CD4-positive, alpha-beta T cell treated with Interferon alpha-2 for 1 hour (primary cell): ENCODE results near the gene MMP28.
"Not testable (repeated sequence)": the region's sequence is repeated elsewhere in the genome, so short reads cannot be mapped to it uniquely, and the experiment has no call there.

Experiments
- DNase-seq, 2 donors: peaks; one replicate each; pipeline ENCODE4 v3.0.0-alpha.2; 2020 to 2022

Gene MMP28

DNA sequence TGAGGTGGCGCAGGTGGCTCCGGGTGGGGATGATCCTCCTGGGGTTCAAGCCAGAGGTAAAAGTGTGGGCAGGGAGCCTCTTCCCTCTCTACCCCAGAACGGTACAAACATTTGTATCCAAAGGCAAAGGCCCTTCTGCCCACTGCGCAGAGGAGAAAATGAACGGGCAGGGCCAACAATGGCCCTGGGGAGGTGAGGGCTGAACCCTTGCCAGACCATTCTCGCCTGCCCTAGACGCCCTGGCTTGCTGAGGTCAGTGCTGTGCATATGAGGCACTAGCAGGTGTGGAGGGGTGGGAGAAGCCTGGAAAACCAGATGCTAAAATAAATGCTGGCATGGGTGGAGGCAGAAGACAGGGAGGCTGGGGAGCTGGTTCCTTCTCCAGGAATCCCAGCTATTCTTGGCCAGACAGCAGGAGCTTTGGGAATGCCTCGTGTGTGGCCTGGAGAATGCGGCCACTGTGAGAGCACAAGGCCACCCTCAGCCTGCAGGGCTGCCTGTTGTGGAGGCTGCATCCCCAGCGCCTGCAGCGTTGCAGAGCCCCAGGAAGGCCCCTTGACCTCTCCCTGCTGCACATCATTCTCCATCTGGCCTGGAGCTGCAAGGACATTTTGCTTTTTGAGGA lies 30.2 kb downstream of the MMP28 start:
- no peak for DNase-seq

DNA sequence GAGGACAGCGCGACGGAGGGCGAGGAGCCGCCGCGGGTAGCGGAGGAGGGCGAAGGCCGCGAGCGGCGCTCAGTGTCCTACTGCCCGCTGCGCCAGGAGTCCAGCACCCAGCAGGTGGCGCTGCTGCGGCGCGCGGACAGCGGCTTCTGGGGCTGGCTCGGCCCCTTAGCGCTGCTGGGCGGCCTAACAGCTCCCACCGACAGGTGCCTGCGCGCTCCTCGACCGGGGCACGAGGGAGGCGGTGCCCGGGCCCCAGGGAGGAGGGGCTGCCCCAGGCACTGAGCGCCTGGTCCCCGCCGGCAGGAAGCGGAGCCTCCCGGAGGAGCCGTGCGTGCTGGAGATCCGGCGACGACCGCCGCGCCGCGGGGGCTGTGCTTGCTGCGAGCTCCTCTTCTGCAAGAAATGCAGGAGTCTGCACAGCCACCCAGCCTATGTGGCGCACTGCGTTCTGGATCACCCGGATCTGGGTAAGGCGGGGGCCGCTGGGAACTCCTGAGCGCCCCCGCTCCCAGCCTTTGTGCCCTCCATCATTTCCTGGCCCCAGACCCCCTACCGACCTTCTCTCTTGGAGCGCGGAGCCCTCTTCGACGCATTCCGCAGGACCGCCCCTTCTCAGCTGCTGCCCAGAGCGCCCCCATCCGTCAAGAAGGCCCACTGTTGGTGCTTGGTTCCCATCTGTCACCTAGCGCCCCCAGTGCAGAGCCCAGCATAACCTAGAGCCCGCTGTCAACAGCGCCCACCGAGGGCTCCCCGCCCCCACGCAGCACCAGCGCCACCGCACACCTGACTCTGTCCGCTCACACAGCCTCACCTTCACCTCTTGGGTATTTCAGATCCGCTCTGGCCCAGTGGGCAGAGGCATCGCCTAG lies 31.1 kb downstream of the MMP28 start:
- peak; percentile 86 to 91 for DNase-seq

DNA sequence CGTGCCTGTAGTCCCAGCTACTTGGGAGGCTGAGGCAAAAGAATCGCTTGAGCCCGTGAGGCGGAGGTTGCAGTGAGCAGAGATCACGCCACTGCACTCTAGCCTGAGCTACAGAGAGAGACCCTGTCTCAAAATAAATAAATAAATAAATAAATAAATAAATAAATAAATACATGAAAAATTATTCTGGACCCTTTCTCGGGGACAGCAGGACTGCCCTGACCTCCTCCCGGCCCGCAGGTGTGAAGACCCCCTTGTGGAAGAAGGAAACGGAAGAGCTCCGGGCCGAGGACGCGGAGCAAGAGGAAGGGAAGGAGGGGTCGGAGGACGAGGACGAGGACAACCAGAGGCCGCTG lies 31.7 kb downstream of the MMP28 start:
- no peak for DNase-seq

DNA sequence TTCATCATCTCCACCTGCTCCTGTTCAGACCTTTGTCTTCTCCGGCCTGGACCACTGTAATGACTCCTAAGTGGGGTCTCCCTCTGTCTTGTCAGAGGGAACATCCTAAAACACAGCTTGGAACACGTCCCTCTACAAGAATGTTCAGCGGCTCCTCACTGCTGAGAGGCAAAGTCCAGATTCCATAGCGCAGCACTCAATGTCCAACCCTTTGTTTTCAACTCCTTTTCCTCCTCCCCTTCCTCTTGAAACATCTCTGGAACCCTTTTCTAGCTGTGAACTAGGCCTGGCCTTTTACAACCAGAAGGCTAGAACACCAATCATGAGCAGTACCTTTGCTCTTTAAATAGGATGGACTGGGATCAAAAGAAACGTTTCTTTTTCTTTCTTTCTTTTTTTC lies 33.8 kb downstream of the MMP28 start:
- DNase-seq, result no peak

DNA sequence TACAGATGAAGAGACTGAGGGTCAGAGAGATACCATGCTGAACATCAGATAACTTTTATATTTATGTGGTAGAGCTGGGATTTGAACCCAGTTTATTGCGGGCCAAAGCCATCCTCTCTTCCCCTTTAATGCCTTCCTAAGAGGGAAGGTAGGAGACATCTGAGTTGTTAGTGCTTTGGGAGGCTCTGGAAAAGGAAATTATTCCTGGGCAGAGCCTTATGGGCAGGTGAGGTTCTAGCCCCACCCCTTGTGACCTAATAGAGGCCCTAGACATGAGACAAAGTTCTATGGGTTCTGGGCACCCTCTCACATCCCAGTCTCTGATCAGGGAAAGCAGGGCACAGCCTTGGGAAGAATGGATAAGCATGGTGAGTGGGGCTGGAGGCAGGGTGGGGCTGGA lies 34.9 kb downstream of the MMP28 start, which contains the start of gene C17orf50:
Gene C17orf50, plus strand, starts transcription at position 301 of the 400 bp plus-strand sequence. Its CDS starts 55 bp downstream, at position 356.
- no peak for DNase-seq

DNA sequence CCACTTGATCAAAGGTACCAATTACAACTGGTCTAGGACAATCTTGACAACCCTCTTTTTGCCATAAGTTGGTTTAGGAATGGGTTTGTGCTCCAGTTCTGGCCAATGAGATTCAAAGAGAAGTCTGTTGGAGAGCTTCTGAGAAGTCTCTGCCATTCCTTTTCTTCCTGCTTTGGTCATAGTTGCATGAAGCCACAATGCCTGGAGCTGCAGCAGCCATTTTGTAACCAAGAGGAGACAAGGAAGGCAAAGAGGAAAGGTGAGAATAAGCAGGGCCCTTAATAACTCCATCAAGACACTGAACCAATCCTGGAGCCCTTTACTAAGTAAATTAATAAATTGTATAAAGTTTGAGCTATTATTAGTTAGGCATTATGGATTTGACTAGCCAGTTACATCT lies 38.2 kb downstream of the MMP28 start:
- DNase-seq, result no peak

DNA sequence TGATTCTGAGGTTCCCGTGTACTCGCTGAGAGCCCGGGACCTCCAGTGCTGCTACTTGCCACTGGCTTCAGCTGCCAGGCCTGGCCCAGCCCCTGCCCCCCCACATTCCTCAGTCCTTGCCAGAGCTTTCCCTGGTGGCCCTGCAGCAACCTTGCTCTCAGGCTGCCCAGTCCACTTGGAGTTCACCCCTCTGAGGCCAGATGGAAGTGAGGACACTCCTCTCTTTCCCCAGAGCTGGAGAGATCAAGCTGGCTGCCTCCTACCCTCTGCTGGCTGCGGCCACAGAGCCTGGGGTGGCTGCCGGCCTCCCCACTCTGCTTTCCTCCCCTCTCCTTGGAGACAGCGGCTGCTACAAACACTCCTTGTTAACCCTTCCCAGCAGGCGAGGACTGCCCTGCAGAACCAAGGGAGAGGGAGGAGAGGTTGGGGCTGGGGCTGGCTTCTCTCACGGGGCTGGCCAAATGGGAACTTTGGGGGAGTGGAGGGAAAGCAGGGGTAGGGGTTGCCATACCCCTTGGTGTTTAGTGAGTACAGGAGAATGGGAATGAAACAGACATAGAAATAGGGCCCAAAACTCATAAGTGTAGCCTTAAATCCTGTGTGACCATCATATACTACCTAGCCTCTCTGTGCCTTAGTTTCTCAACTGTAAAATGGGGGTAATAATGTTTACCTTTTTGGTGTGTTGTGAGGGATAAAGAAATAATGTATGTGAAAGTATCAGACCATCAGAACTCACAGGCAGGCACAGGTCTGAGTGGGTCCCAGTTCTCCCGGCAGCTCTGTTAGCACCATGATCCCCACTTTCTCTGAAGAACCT lies 42.3 kb downstream of the MMP28 start, which contains the start of gene GAS2L2:
Gene GAS2L2, minus strand, starts transcription at position 295 of the 820 bp plus-strand sequence. CDS start 389 bp downstream, outside the sequence.
- no peak for DNase-seq

DNA sequence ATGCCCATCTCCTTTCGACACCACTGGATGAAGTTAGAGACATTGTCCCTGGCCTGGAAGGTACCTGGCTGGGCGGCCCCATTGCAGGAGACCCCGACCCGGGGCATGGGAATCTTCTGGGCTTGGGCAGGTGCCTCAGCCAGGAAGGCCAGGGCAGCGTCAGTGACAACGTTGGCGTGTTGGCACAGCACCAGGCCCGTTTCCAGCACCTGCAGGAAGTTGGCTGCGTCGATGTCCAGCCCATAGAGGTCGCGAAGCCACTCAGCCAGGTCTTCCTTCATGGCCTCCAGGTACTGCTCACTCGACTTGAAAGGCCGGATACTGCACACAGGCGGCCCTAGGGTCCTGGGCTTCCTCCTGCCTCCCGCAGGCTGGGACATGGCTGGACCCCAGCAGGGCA lies 43.0 kb downstream of the MMP28 start:
- no peak for DNase-seq

DNA sequence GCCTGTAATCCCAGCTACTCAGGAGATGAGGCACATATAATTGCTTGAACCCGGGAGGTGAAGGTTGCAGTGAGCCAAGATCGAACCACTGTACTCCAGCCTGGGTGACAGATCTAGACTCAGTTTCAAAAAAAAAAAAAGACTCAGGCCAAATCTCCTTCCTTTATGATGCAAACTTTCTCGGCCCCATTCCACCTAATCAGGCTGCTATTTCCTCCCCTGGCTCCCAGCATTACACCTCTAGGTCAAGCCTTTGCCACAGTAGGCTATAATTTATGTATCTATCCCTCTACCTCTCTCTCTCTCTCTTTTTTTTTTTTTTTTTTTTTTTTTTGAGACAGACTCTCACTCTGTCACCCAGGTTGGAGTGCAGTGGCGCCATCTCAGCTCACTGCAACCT lies 43.9 kb downstream of the MMP28 start:
- DNase-seq, result not testable (repeated sequence)

DNA sequence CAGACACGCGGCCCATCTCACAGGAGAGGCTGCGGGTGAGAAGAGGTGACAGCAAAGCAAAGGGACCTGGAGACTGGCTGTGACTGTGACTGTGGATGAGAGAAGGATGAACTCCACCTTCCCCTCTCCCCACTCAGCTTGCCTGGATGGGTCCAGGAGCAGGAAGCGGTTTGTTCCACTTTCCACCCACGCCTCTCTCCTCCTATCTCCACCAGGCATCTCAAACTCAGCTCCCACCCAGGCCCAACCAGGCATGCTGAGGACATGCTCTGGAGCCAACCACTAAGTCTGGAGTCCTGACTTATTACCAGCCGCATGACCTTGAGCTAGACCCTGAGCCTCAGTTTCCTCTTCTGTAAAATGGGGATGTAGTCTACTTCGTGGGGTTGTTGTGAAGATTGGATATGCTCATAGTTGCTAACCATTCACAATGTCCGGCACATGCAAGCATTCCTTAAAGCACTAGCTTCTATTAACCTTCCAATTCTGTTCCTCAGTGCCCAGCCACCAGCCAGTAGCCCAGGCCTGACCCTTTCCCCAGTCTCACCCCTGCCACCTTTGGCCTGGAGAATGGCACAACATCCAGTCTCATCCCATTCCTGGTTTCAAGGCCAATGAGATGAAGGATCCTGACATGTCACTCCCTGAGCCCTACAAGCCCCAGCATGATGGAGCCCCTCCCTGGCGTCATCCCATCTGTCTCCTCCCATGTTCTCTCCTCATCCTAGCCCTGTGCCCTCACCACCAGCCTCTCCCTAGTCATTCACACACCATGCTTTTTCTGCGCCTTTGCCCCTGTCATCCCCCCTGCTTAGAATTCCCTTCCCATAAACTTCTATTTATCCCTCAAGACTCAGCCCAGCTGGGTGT lies 44.7 kb downstream of the MMP28 start:
- DNase-seq, result no peak

DNA sequence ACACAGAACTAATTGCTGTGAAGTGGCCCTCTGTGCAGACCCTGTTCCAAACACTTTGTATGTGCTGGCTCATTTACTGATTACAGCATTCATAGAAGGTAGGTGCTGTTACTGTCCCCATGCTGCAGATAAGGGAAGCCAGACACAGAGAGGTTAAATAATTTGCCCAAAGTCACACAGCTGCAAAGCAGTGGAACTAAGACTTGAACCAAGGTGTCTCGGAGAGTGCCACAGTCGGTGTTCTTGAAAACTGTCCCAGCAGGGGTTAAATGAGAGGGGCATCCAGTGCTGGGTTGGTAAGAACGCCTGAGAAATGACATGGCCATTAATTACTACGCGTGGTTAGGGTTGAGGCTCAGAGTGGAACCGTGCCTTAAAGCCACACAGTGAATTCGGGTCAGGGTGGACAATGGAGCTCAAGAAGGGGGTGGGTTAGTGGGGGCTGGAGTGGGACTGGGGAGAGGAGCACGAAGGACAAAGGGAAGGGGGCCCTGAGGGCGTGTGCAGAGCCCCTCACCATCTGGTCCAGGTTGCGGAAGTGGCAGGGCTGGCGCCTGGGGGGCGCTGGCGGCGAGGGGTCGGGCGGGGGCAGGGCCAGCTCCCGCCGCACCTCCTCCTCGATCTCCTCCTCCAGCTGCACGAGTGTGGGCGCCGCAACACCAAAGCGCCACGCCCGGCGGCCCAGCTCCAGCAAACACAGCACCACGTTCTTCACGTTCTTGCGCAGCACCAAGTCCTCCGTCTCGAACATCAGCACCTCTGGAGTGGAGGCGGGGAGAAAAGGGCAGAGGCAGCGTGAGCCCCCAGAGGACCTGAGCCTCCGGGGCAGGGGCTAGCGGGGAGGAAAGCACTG lies 45.7 kb downstream of the MMP28 start:
- DNase-seq, result no peak

DNA sequence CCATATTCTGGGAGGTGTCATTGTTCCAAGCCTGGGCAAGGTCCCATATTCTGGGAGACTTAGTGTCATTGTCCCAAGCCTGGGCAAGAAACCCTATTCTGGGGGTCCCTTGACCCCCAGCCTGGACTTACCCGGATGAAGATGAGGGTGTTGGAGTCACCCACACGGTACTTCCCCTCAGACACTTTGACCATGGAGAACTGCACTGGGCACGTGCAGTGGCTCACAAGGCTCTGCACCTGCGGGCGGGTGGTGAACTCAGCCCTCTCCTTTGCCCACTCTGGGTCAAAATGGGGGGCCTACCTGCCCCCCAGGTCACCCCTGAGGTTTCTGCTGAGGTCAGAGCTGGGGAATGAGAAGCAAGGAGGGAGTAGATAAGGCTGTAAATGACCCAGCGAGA lies 46.5 kb downstream of the MMP28 start:
- DNase-seq, result no peak

DNA sequence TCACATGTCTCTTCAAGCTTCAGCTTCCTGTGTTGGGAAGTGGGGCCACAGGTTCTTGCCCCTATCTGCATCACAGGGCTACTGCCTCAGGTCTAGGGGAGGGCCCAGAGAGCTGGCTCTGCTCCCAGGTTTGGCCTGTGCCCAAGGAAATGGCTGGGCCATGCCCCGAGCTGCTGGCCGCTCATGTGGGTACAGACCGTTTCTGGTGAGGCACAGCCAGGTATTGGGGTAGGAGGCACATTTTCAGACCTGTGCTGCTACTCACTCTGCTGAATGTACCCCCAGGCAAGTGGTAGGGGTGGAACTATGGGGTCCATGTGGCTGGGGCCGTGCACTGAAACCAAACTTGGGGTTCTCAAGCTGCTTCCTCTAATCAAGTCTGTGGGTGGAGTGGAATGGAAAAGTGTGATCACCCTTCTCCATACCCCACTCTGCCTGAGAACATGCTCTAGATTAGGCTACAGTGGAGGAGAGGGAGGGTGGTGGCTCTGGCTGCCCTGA lies 47.0 kb downstream of the MMP28 start:
- no peak for DNase-seq

DNA sequence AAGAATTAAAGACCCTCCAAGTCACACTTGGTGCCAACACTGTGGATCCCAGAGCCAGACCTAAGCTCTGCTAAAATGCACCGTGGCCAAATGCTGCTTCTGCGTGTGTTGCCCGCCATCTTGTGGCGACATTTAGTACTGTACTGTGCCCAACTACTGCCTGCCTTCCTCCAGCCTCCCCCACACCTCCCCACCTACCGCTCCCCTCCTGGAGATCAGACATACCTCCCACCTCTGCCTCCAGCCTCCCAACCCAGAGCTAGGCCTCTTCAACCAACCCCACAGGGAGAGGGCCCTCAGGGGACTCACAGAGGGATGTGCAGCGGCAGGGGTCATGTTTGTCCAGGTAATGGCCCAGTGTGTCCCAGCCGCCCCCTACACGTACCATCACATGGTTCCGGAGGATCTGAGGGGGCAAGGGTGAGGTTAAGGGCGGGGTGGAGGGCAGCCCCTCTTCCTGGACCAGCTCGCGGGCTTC lies 47.9 kb downstream of the MMP28 start:
- peak; percentile 75 to 84 for DNase-seq

DNA sequence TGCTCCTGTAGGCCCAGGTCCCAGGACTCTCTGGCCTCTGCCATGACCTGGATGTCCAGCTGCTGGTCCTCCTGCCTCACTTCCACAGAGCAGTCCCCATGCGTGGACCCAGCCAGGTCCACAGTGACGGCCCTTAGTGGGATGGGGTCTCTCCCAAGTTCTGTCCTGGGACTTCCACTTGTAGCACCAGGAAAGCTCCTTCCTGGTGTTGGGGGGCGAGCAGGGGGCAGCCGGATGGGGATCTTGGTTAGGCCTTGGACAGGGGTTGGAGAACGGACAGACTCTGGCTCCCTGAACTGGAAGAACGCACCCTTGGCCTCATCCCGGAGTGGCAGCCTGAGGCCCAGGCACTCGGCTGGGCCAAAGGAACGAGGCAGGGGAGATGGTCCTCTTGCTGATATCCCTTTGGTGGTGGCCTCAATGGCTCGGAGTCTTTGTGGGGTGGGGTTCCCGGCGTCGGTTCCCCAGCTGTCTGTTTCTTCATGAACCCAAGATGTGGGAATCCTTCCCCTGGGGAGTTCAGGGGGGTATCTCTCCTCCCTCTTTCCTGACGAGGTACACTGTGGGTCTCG lies 49.6 kb downstream of the MMP28 start:
- DNase-seq, result no peak

DNA sequence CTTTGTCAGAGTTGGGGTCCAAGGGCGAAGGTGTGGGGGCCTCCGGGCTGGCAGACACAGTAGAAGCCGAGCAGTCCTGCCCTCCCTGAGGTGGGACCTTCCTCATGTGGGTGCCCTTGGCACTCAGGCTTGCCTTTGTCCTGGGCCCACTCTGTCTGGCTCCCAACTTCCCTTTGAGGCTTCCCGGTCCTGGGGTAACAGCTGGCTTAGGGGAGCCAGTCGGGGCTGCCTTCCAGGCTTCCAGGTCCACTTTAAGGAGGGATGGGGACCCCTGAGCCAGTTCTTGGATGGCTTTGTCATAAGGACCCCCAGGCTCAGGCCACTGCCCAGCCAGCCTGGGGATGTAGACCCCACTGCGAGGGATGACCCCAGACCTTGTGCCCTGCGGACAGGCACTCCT lies 50.2 kb downstream of the MMP28 start:
- DNase-seq, result no peak

DNA sequence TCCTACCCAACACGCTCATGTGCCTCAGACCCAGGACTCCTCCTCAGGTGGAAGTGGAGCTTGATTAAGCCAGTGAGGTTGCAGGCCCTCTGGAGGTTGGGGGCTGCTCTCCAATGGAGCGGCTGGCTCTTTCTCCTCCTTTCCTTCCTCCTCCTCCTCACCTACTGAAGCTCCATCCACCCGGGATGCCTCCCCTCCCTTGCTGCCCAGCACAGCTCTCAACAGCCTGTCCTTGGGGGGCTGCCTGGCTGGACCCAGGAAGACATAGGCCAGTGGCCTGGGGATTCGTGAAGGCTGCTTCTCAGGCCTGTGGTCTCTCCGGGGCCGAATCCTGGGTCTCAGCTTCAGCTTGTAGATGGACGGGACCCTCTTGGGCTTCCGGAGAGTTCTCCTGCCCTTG lies 50.6 kb downstream of the MMP28 start:
- DNase-seq, result no peak

DNA sequence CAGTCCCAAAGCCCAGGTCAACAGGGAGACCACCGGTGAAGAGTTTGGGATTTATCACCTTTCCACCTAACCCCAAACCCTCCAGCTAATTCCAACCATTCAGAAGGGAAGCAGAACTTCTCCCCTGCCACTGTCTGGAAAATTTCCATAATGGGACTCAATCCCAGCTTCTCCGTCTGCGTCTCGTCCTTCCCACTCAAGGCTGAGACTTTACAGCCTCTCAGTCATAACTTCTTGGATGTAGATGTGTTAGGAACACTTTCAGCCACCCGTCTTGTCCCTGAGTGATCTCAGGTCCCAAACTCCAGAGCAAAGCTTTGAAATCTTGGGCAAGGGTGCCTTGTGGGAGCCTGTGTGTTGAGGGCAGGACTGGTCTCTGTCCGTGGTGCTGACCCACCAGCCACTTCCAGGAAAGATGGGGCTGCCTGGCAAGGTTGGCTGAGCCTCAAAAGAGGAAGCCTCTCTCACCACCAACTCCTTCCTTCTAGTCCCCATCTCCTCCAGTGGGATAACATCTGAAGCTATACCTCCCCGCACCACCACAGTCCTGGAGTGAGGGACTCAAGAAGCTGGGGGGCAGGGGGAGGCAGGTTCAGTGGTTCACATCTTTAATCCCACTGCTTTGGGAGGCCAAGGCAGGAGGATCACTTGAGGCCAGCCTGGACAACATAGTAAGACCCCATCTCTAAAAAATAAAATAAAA lies 51.7 kb downstream of the MMP28 start:
- DNase-seq, result peak in 1 of 2 donors; percentile 16

DNA sequence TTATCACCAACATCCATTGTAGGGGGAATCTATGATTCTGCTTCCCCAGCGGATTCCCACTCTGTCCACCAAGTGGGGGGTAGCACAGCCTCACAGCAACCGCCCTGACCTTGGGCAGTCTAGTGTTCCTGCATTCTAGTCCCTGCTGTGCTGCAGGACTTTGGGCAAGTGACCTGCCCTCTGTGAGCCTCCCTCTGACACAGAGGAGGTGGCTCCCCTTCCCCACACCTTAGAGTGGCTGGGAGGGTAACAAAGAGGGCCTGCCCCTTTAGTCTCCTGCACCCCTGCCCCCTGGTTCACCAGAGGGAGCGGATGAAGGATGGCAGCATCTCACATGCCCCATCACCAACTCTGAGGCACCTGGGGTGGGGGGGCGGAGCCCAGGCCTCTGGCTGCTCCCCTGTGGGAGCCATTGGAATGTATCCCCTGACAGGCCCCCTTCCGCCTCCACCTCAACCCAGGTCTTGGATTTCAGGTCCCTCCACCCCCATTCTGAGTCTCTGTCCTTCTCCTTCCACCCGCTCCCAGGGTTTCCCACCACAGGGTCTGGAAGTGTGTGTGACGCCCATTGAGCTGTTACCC lies 52.5 kb downstream of the MMP28 start:
- no peak for DNase-seq

DNA sequence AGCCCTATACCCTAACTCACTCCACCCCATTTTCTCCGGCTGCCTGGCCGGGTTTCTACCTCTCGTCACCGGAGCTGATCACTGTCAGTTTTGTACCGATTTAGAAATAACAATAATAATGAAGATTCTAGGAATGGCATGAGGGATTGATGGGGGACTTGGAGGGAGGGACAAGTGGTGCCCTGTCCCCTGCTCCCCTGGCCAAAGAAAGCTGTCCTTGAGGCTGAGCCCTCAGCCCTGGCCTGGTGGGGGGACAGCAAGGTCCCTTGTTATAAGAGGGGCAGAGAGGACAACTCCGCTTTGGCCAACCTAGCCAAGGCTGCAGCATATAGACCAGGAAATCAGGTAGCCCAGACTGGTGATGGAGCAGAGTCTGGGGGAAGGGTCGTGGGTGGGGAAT lies 52.9 kb downstream of the MMP28 start:
- no peak for DNase-seq
